GM18505 (cell line): ENCODE data around the gene DISC1.

Experiments used
- ATAC-seq: cut with Tn5 transposase; IDR thresholded peaks from one replicate; pipeline ENCODE4 v1.9.1; 2021; ENCODE audit not compliant: unreplicated experiment
- POLR2A ChIP-seq: IDR thresholded peaks from 4 replicates; pipeline ENCODE4 v1.6.1; 2011; ENCODE audit warnings: borderline replicate concordance; ENCODE audit not compliant: insufficient read depth, insufficient read length; ENCODE audit errors: extremely low read depth

The DISC1 gene

GRCh38 chr1:231683439-231684165, 57.0 kb downstream of the DISC1 start:
- no peak for TF ChIP-seq POLR2A
- no peak for ATAC-seq

GRCh38 chr1:231684356-231685244, 58.0 kb downstream of the DISC1 start:
- no peak for TF ChIP-seq POLR2A
- ATAC-seq = no peak

- ATAC-seq = no peak
- no peak for TF ChIP-seq POLR2A
Measured at GRCh38 chr1:231686384-231686783, 59.8 kb downstream of the DISC1 start.

GRCh38 chr1:231688989-231689388, 62.4 kb downstream of the DISC1 start:
- ATAC-seq = no peak
- no peak for TF ChIP-seq POLR2A

GRCh38 chr1:231690059-231690458, 63.5 kb downstream of the DISC1 start:
- ATAC-seq = no peak

GRCh38 chr1:231691618-231692259, 65.1 kb downstream of the DISC1 start:
- TF ChIP-seq POLR2A = no peak

More at GRCh38 chr1:231690059-231690458, 63.5 kb downstream of the DISC1 start:
- TF ChIP-seq POLR2A = no peak

GRCh38 chr1:231693361-231694074, 66.9 kb downstream of the DISC1 start:
- ATAC-seq = no peak
- TF ChIP-seq POLR2A = no peak

More at GRCh38 chr1:231691618-231692259, 65.1 kb downstream of the DISC1 start:
- ATAC-seq = no peak

- no peak for ATAC-seq
Measured at GRCh38 chr1:231694075-231694431, 67.5 kb downstream of the DISC1 start.

GRCh38 chr1:231694465-231695077, 68.0 kb downstream of the DISC1 start:
- TF ChIP-seq POLR2A = no peak
- ATAC-seq = no peak

More at GRCh38 chr1:231694075-231694431, 67.5 kb downstream of the DISC1 start:
- TF ChIP-seq POLR2A = no peak

GRCh38 chr1:231695439-231696255, 69.1 kb downstream of the DISC1 start:
- no peak for ATAC-seq
- no peak for TF ChIP-seq POLR2A

GRCh38 chr1:231699784-231700183, 73.2 kb downstream of the DISC1 start:
- TF ChIP-seq POLR2A = no peak
- no peak for ATAC-seq

- no peak for TF ChIP-seq POLR2A
- ATAC-seq = no peak
Measured at GRCh38 chr1:231701306-231701705, 74.7 kb downstream of the DISC1 start.
